ENCODE measurements around the gene TARDBP.
"Not testable (repeated sequence)": the region's sequence is repeated elsewhere in the genome, so short reads cannot be mapped to it uniquely, and the experiment has no call there.

TARDBP gene

DNA sequence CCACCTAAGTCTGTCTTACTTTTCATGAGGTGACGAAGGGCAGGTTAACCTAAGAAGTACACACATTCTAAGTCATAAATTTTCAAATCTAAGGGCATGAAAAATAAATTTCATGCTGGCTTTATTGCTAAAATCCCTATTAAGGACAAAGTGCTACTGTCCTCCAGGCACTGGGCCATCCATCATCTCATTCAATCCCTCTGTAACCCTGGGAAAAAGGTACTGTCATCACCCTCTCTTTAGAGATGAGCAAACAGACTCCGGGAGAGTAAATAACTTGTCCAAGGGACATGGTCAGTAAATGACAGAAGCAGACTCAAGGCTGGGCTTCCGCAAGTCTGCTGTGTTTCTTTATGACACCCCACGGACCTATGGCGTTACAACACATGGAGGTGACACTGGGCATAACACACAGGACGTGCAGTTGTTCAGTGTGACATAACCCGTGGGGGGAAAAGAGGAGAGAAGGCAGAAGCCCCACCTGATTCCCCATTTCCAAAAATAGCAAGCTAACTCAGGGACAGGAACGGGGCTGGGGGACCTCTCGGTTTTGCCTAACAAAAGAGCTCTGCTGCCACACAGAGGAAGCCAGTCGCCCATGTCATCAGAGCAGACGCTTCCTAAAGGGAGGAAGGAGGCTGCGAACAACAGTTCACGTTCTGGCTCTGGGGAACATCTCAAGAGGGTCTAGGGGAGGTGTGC is 59.9 kb downstream of the TARDBP start:
- DNase-seq (ENCODE audit: extremely low read depth, low read depth): no peak

DNA sequence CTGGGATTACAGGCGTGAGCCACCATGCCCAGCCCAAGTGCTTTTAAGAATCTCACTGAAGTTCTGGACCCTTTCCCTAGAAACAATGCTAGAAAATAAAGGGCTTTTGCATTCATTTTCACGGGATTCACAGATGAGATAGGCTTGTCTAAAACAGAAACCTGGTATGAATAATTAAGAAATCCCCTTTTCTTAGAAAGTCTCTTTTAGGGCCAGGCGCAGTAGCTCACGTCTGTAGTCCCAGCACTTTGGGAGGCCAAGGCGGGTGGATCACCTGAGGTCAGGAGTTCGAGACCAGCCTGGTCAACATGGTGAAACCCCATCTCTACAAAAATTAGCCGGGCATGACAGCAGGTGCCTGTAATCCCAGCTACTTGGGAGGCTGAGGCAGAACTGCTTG is 60.9 kb downstream of the TARDBP start:
- not testable (repeated sequence) for DNase-seq (ENCODE audit: extremely low read depth, low read depth)

More for the DNA sequence above, 59.9 kb downstream of the TARDBP start:
- TF ChIP-seq, protein P1, sequence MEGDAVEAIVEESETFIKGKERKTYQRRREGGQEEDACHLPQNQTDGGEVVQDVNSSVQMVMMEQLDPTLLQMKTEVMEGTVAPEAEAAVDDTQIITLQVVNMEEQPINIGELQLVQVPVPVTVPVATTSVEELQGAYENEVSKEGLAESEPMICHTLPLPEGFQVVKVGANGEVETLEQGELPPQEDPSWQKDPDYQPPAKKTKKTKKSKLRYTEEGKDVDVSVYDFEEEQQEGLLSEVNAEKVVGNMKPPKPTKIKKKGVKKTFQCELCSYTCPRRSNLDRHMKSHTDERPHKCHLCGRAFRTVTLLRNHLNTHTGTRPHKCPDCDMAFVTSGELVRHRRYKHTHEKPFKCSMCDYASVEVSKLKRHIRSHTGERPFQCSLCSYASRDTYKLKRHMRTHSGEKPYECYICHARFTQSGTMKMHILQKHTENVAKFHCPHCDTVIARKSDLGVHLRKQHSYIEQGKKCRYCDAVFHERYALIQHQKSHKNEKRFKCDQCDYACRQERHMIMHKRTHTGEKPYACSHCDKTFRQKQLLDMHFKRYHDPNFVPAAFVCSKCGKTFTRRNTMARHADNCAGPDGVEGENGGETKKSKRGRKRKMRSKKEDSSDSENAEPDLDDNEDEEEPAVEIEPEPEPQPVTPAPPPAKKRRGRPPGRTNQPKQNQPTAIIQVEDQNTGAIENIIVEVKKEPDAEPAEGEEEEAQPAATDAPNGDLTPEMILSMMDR (IDR thresholded peaks at IDR 0.05; ENCODE audit: low read depth, low read length): no peak

Data from AG09319 (cell line).